Rectal smooth muscle tissue (tissue), 1 donor: ENCODE measurements around the gene CACNA2D3.

Experiments used
- H3K27ac ChIP-seq: one replicate; pipeline ENCODE4 v1.7.0; 2013; ENCODE audit warnings: low read depth, low read length, inconsistent platforms
- H3K27me3 ChIP-seq: one replicate; pipeline ENCODE4 v1.7.0; 2013; ENCODE audit warnings: low read length; ENCODE audit not compliant: control insufficient read depth, insufficient read depth
- H3K36me3 ChIP-seq: one replicate; pipeline ENCODE4 v1.7.0; 2013; ENCODE audit warnings: low read length; ENCODE audit not compliant: control insufficient read depth, insufficient read depth
- H3K4me1 ChIP-seq: one replicate; pipeline ENCODE4 v1.7.0; 2013; ENCODE audit warnings: low read length; ENCODE audit not compliant: control insufficient read depth, insufficient read depth
- H3K4me3 ChIP-seq: one replicate; pipeline ENCODE4 v1.7.0; 2013; ENCODE audit warnings: low read length
- H3K9ac ChIP-seq: one replicate; pipeline ENCODE4 v1.7.0; 2013; ENCODE audit warnings: low read length

The CACNA2D3 gene

GRCh38 chr3:54777141-54777540 lies 654.8 kb downstream of the CACNA2D3 start:
- H3K27me3 ChIP-seq = no peaks in the 10 kb centered on the region
- H3K36me3 ChIP-seq = no peaks in the 10 kb centered on the region
- peaks cover 8% of the 10 kb centered on the region for H3K4me1 ChIP-seq
- no peak overlapping the region for H3K9ac ChIP-seq
- no peak overlapping the region for H3K4me3 ChIP-seq
- H3K27ac ChIP-seq = no peak overlapping the region

GRCh38 chr3:54780336-54780735 lies 658.0 kb downstream of the CACNA2D3 start:
- Histone ChIP-seq H3K27me3 (no peaks in the 10 kb centered on the region), H3K36me3 (no peaks in the 10 kb centered on the region), H3K27ac (no peak overlapping the region), H3K4me3 (no peak overlapping the region), H3K9ac (no peak overlapping the region), H3K4me1 (no peaks in the 10 kb centered on the region)

GRCh38 chr3:54781728-54782127 lies 659.4 kb downstream of the CACNA2D3 start:
- Histone ChIP-seq H3K9ac (no peak overlapping the region), H3K4me3 (no peak overlapping the region), H3K4me1 (no peaks in the 10 kb centered on the region), H3K27me3 (no peaks in the 10 kb centered on the region), H3K36me3 (no peaks in the 10 kb centered on the region), H3K27ac (no peak overlapping the region)

- Histone ChIP-seq H3K36me3 (no peaks in the 10 kb centered on the region), H3K9ac (no peak overlapping the region)
Measured at GRCh38 chr3:54783611-54784010, 661.3 kb downstream of the CACNA2D3 start.

GRCh38 chr3:54784021-54784420 lies 661.7 kb downstream of the CACNA2D3 start:
- Histone ChIP-seq H3K4me3 (no peak overlapping the region), H3K27ac (no peak overlapping the region), H3K4me1 (no peaks in the 10 kb centered on the region), H3K36me3 (no peaks in the 10 kb centered on the region), H3K27me3 (no peaks in the 10 kb centered on the region), H3K9ac (no peak overlapping the region)

More at GRCh38 chr3:54783611-54784010, 661.3 kb downstream of the CACNA2D3 start:
- Histone ChIP-seq H3K27ac (no peak overlapping the region), H3K4me3 (no peak overlapping the region), H3K27me3 (no peaks in the 10 kb centered on the region), H3K4me1 (no peaks in the 10 kb centered on the region)

- no peak overlapping the region for H3K9ac ChIP-seq
- no peak overlapping the region for H3K4me3 ChIP-seq
- H3K36me3 ChIP-seq = no peaks in the 10 kb centered on the region
- no peaks in the 10 kb centered on the region for H3K4me1 ChIP-seq
- no peak overlapping the region for H3K27ac ChIP-seq
- H3K27me3 ChIP-seq = no peaks in the 10 kb centered on the region
Measured at GRCh38 chr3:54785976-54786375, 663.6 kb downstream of the CACNA2D3 start.

GRCh38 chr3:54790051-54790450 lies 667.7 kb downstream of the CACNA2D3 start:
- Histone ChIP-seq H3K4me1 (no peaks in the 10 kb centered on the region), H3K36me3 (no peaks in the 10 kb centered on the region), H3K4me3 (no peak overlapping the region), H3K27me3 (no peaks in the 10 kb centered on the region), H3K27ac (no peak overlapping the region), H3K9ac (no peak overlapping the region)

- Histone ChIP-seq H3K9ac (no peak overlapping the region), H3K27me3 (no peaks in the 10 kb centered on the region), H3K36me3 (no peaks in the 10 kb centered on the region), H3K27ac (no peak overlapping the region), H3K4me3 (no peak overlapping the region), H3K4me1 (no peaks in the 10 kb centered on the region)
Measured at GRCh38 chr3:54791501-54792156, 669.3 kb downstream of the CACNA2D3 start.

- H3K9ac ChIP-seq = no peak overlapping the region
- H3K27me3 ChIP-seq = no peaks in the 10 kb centered on the region
- H3K4me3 ChIP-seq = no peak overlapping the region
- H3K27ac ChIP-seq = no peak overlapping the region
- no peaks in the 10 kb centered on the region for H3K36me3 ChIP-seq
- no peaks in the 10 kb centered on the region for H3K4me1 ChIP-seq
Measured at GRCh38 chr3:54792584-54792983, 670.2 kb downstream of the CACNA2D3 start.

- no peak overlapping the region for H3K4me3 ChIP-seq
- no peaks in the 10 kb centered on the region for H3K4me1 ChIP-seq
- no peaks in the 10 kb centered on the region for H3K27me3 ChIP-seq
- H3K36me3 ChIP-seq = no peaks in the 10 kb centered on the region
- H3K27ac ChIP-seq = no peak overlapping the region
- H3K9ac ChIP-seq = no peak overlapping the region
Measured at GRCh38 chr3:54793171-54793570, 670.8 kb downstream of the CACNA2D3 start.

- H3K27ac ChIP-seq = no peak overlapping the region
- H3K4me1 ChIP-seq = no peaks in the 10 kb centered on the region
- no peaks in the 10 kb centered on the region for H3K36me3 ChIP-seq
- H3K27me3 ChIP-seq = no peaks in the 10 kb centered on the region
- no peak overlapping the region for H3K9ac ChIP-seq
- no peak overlapping the region for H3K4me3 ChIP-seq
Measured at GRCh38 chr3:54797111-54797510, 674.8 kb downstream of the CACNA2D3 start.

GRCh38 chr3:54800478-54800877 lies 678.1 kb downstream of the CACNA2D3 start:
- no peak overlapping the region for H3K27ac ChIP-seq
- no peak overlapping the region for H3K4me3 ChIP-seq
- H3K27me3 ChIP-seq = no peaks in the 10 kb centered on the region
- H3K4me1 ChIP-seq = no peaks in the 10 kb centered on the region
- H3K9ac ChIP-seq = no peak overlapping the region
- no peaks in the 10 kb centered on the region for H3K36me3 ChIP-seq

- Histone ChIP-seq H3K27me3 (no peaks in the 10 kb centered on the region), H3K4me1 (no peaks in the 10 kb centered on the region), H3K36me3 (no peaks in the 10 kb centered on the region), H3K9ac (no peak overlapping the region), H3K4me3 (no peak overlapping the region), H3K27ac (no peak overlapping the region)
Measured at GRCh38 chr3:54801977-54802376, 679.6 kb downstream of the CACNA2D3 start.
